GM19328 (cell line): ENCODE measurements around the gene TBC1D10B.
"Not testable (repeated sequence)": the region's sequence is repeated elsewhere in the genome, so short reads cannot be mapped to it uniquely, and the experiment has no call there.

ENCODE experiments used
- ATAC-seq: cut with Tn5 transposase; IDR thresholded peaks from one replicate; pipeline ENCODE4 v1.9.1; 2021; ENCODE audit warnings: mild to moderate bottlenecking, moderate library complexity; ENCODE audit not compliant: unreplicated experiment

The TBC1D10B gene

GRCh38 chr16:30337964-30338357, 32.3 kb downstream of the TBC1D10B start:
- not testable (repeated sequence) for ATAC-seq

- ATAC-seq, result no peak
Measured at GRCh38 chr16:30335598-30336474, 34.5 kb downstream of the TBC1D10B start.

- ATAC-seq, result peak; percentile 69
Measured at GRCh38 chr16:30335028-30335597, 35.2 kb downstream of the TBC1D10B start.

GRCh38 chr16:30334473-30334989, 35.8 kb downstream of the TBC1D10B start:
- ATAC-seq, result peak; percentile 94

- not testable (repeated sequence) for ATAC-seq
Measured at GRCh38 chr16:30324220-30324619, 46.1 kb downstream of the TBC1D10B start.

GRCh38 chr16:30318647-30319046, 51.6 kb downstream of the TBC1D10B start:
- not testable (repeated sequence) for ATAC-seq

GRCh38 chr16:30310937-30311336, 59.4 kb downstream of the TBC1D10B start:
- ATAC-seq, result not testable (repeated sequence)

- not testable (repeated sequence) for ATAC-seq
Measured at GRCh38 chr16:30309255-30309654, 61.0 kb downstream of the TBC1D10B start.
